Right lung (tissue), 5 donors: ENCODE data around the gene TTLL11. TPM values are rescaled to one million over a fixed set of nuclear protein-coding genes. Genes with fewer than 3 reads are reported as not detected.

ENCODE experiments used
- DNase-seq, 2 donors: peaks; one replicate each; pipeline ENCODE4 v3.0.0-alpha.2; 2013
- polyA plus RNA-seq, 5 donors: library from polyadenylated mRNA; unstranded; fragments of 120-200 nt; gene quantifications; one replicate each; pipeline versions ENCODE4 v1.2.1 to v1.2.3, GENCODE V29; 2013; ENCODE audit warnings: inconsistent platforms in 1 of 5, low replicate concordance in 1 of 5; ENCODE audit not compliant: insufficient read length in 5 of 5, insufficient read depth in 1 of 5

TTLL11 gene
- polyA plus RNA-seq, 5 donors, result 8.3 to 11.7 (median 10.0) TPM

DNA sequence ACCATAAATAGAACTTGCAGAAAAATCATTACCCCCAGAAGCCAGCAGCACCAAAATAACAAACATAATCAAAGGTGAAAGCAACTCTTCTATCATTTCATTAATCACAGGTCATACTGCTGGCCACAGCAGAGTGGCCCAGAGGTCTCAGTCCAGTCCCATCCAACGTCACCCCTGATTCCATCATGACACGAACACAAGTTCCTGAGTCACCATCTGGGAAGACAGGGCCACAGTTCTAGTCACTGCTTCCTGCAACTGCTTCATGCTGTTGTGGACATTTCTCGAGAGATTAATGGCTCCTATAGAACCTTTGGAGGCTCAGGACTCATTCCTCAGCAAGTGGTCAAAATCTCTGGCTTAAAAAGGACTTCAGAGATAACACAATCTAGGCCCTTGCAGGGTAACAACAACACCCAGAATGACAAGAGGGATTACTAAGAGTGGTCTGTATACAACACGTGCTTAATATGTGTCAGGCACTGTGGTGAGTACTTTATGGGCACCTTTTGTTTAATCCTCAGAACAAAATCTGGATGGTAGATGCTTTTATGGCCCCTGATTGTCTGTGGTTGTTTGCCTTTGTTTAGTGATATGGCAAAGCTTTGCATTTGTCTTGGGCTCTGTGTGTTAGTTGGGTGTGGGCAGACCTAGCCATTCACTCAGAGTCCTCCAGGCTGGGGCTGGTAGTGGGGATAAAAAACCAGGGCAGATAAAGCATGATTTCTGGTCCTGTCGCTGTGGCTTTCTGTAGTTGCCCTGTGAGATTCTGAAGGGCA, 257.3 kb downstream of the TTLL11 start:
- DNase-seq, result no peak

DNA sequence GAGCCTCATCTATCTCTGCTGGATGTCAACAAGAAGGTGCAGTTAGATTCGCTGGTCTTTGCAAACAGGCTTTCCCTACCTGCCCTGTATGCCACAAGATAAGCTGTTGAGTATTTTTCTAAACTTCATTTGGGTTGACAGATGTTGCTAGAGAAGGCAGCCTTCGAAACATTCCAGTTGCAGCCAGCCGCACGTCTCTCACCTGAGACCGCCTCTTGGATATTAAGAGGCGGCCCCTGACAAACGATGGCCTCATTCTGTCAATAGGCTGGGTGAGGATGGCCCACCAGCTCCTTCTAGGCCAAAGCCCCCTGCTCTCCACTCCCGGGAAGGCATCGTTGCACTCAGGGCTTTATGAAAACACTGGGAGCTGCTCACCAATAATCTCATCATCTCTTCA, 260.0 kb downstream of the TTLL11 start:
- DNase-seq, result no peak

DNA sequence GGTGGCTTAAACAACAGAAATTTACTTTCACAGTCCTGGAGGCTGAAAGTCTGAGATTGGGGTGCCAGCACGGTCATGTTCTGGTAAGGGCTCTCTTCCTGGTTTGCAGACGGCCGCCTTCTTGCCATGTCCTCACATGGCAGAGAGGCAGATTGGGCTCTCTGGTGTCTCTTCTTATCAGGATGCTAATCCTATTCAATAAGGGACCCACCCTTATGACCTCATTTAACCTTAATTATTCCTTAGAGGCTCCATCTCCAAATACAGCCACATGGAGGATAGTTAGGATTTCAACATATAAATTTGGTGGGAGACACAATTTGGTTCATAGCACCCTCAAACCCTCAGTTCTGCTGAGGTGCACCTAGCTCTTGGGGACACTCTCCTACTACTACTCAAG, 261.2 kb downstream of the TTLL11 start:
- DNase-seq, result no peak

DNA sequence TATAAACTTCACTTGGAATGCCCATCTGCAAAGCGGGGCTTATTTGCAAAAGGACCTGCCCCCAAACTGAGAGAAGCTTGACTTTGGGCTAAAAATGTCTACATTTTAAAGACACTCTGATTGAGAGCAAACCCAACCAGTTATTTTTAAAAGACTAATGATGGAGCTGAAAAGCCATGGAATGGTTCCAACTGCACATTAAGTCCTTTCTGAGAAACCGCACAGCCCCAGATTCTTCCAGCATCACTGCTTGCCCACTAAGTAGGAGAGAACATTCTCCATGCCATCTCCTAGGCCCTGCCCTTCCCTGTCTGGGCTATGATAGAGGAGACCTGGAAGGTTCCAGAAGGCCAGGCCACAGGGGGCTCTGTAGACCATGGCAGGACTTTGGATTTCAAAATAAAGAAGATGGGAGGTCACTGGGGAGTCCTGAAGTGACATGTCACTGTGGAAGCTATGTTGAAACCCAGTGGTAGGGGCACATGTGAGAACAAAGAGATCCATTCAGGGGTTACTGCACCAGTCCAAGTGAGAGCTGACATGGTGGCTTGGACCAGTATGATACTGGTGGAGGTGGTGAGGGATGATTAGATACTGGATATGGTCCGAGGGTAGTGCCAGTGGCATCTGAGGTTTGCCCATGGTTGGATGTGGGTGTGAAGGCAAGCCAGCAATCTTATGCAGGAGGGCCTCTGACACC, 262.5 kb downstream of the TTLL11 start:
- DNase-seq, result no peak

DNA sequence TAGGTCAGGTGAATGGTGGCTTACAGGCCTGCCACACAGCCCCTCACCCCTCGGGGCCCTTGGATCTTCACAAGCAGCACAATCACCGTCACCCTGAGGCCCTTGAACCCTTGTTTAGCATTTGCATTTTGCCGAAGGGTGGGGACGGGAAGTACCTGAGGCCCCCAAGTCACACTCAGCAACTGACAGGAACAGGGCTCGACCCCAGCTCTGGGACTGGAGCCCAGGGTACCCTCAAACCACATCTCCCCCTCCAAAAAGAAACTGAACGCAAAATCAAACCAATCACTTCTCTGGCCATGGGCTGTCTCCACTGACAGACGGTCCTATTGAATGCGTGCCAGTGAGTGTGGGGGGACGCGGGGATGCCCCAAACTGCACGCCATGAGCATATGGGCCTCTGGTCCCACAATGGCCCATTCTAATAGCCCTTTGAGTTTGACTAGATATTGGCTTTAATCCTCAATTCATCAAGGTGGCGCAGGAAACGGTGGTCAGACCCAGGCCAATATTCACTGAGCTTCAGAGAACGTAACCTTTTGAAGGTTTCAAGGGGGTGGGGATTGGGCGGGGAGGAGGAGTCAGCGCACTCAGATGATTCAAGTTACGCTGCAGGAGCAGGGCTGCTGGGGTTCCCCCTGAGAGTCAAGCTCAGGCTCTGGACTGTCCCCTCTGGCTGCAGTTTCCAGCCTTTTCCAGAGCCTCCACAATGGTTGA, 265.7 kb downstream of the TTLL11 start:
- no peak for DNase-seq

DNA sequence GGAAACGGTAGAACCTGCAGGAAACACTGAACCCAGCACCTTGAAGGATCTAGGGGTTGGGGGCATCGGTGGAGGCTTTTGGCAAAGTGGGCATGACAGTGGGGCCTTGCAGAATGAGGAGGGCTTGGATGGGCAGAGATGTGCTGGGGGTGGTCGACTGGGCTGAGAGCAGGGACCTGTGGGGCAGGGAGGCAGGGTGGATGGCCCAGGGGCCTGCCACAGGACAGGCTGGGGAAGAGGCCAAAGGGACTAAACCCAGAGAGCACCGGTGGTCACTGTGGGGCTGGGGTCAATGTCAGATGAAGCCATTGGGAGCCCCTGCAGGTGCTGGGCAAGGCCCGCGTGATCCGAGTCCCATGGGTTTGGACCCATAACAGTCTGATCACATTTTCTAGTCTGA, 266.4 kb downstream of the TTLL11 start:
- no peak for DNase-seq

DNA sequence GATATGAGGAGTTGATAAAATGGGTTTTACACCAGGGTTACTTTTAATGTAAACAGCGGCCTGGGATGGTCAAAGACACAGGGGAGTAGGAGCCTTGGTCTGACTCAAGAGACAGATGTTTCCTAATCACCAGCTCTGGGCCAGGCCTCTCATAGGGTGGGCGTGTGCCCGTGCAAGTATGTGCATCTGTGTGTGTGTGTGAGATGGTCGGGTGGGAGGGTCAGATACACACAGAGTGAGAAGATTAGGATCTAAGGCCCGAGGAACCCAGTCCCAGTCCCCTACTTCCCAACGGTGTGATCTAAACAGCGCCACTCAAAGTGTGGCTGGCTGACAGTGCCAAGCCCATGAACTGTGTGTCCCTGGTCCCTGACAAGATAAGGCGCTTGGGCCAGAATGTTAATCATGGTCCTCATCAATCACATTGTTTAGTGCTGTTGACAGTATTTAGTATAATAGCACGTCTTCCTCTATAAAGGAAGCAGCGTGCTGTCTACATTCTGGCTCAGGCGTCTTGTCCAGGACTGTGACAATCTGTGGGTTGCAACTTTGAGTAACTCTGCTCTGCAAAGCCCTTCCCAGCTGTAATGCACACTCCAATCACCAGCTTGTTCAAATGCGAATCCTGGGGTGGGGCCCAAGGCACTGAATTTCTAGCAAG, 267.9 kb downstream of the TTLL11 start:
- DNase-seq, result no peak

DNA sequence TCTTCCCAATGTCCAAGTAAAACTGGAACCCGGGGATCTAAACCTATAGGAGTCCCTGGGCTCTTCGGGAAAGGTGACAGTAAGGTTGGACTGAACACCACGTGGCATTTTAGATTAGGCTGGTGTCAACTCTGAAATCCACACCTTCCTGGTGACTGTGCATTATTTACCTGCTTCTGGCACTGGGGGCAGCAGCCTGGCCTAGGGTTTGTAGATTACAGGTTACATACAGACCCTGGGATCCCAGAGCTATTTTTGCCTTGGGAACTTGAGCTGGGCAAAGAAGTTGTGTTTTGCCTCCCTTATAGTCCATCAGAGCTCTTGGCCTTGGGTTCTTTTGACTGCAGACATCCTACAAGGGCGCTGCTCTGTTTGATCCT, 268.5 kb downstream of the TTLL11 start:
- DNase-seq, result no peak

DNA sequence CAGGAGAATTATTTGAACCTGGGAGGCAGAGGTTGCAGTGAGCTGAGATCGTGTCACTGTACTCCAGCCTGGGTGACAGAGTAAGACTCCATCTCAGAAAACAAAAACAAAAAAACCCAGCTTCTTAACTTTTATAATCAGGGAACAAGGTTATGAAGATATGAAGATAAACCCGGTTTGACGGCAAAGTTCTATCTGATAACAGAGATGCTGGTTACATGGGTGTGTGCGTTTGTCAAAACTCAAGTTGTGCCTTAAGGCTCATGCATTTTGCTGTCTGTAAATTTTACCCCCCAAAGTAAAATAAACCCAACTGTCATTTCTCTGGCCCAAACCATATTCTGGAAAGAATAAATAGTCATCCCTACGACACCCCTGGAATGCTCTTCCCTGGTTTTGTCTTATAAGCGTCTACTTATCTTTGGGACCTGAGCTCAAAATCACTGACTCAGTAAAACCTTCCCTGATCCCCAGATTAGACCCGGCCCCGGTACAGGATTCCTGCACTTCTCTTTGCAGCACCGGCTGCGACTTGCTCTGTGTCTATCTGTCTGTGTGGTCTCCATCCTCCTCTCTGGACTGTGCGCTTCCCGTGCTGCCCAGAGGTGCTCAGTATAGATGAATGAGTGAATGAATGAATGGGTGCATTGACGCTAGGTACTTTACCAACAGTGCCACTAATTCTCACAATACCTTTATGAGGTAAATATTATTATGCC, 269.5 kb downstream of the TTLL11 start:
- no peak for DNase-seq

DNA sequence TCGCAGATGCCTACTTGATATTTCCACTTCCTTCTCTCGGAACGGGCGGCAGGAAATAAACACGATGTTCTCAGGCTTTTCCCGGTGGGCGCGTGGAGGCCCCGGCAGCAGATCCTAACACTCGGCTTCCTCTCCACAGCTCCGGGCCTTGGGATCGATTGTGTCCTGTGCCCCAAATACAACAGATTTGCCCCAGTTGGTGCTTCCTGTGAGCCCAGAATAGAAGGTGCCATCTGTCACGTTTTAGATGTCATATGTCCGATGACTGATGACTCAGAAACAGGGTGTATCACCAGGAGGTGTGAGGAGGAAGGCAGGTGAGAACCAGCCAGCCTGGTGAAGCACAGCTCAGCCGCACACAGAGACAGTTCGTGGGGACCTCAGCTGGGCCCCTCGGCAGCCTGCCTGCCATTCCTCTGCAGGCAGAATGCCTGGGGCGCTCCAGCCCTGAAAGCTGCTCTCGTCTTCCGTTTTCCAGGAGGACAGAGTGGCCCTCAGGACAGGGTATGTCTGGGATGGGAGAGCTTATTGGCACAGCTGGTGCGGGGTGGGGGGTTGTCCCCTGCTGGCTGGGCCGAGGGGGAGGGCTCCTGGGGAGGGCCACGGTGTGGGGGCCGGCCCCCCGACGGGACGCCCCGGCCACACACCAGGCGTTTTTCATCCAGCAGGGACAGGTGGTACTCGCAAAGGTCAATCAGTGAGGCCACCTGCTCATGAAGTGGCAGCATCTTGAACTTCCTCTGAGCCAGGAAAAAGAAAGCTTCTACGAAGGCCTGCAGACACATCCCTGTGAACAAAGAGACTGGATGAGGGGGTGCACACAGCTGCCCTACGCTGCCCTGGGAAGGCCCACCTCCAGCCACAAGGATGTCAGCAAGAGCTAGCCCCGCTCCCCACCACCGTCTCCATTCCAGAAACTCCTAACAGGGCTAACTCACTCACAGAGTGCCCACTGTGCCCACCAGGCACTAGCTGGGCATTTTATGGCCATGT, 270.7 kb downstream of the TTLL11 start:
- no peak for DNase-seq

DNA sequence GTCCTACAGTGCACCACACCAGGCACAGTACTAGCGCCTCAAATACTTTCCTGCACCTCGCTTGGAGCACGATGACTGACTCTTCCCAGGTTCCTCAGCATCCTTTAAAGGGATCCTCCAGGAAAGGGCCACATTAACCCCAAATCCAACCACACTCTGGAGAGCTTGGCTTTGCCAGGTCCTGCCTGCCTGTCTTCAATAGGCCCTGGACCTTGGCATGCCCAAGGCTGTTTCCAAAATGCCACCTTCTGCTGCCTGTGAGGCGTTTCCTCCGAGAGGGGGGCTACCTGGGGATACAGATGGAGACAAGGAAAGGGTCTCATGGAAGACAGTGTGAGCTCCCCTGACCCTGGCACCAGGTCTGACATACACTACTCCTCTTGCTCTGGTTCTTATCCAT, 271.8 kb downstream of the TTLL11 start:
- DNase-seq, result no peak

DNA sequence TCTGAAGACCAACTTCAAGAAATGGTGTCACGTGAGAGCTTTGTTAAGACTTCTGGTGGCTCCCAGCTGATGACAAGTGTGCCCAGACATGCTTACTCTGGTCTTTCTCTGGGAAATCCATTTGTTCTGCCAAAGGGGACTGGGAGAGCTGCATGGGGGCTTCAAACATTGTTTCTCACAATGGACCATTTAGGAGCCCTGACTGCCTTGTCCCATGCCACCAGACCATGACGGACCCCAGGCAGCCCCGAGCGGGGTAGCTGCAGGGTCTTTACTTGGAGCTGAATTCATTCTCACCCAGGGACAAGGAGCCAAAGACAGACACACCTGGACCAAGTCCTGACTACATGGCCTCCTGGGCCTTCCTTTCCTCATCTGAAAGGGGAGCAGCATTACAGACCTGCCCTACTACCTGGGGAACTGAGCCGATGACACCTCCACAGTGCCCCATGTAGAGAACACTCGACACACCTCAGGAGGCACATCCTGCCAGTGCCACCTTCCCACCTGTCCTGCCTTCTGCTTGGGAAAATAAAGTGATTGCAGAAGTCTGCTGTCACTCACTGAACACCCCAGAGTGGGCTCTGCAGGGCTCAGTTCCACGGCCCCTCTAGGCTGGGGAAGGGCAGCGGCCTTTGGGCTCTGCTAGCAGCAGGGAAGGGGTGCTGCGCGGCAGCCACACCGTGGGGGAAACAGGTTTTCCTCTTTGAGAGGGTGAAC, 272.7 kb downstream of the TTLL11 start:
- DNase-seq, result no peak

DNA sequence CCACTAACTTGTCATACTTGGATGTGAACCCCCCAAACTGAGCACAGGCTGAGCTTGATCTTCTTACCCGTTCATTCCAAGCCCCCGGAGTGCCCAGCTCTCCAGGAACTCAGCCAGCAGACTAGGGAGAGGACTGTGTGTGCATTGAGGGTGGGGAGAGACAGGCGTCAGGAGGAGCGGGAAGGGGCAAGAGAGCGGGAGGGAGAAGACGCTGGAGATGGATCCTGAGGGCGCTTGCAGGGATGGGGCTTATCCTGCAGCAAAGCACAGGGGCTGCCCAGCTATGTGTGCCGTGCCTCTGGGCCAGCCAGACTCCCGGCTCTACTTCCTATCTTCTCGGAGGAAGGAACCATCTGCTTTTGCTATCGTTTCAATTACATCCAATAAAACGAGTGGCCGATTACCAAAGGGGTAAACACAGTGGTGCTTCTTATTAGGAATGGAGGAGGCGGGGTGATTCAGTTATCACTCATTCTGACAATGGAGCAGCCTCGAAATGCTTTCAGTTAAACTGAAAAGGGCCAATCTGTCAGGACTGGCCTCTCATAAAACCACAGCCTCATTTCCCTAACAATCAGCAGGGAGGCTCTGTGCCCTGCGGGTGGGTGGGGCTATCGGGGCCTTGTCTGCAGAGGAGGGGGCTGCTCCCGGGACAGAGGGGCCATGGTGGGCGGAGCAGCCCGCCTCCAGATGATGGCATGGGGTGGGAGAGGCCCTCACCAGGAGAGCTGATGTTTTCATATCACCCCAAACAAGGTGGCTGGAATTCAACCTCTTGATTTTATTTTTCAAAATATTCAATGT, 273.5 kb downstream of the TTLL11 start:
- DNase-seq, result peak in 1 of 2 donors; percentile 31

DNA sequence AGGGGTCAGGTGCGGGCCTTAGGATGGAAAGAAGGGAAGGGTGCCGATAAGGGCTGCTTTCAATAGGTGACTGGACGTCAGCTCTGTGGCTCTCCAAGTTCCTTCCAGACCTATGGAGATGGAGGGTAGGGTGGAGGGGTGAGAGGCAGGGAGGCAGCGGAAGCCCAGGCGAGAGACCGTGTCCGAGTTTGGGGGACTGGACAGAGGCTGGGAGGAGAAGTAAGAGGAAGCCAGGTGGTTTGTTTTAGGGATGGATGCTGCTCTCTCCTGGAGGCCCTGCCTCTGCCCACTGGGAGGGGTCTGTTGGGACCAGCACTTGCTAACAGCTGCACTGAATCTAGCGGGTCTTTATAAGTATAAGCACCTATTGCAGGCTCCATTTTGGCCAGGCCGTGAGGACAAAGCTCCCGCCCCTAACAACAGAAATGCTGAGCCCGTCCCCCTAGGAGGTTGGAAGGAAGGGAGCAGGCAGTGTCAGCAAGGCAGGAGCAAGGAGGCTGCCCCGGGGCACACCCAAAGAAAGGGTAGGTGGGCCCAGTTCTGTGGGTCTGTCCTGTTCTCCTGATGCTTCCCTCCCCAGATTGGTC, 274.2 kb downstream of the TTLL11 start:
- no peak for DNase-seq

DNA sequence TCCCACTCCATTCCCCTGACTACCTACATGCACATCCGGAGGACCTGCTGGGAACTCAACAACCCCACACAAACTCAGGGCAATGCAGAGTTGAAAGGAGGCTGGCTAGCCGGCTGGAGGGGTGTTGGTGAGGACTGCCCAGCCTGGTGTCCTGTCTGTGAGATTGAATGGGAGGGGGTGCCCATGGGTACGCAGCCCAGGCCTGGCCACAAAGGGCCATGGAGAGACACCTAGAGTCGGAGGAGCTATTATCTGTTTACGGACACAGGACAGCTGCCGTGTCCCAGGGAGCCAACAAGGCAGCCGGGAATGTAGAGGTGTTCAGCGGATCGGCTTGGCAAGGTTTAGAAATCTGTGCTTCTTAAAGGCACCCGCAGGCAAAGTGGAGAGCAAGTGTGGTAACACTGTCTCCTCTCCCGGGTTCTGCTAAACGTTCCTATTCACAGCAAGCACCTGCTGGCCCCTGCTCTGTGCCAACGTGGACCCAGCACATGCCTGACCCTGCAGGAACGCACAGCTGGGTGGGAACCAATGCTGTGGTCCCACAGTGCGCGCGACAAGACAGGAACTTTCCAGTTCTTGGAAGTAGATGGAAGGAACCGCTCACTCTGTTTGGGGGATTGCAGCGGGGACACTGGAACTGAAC, 275.0 kb downstream of the TTLL11 start:
- no peak for DNase-seq

DNA sequence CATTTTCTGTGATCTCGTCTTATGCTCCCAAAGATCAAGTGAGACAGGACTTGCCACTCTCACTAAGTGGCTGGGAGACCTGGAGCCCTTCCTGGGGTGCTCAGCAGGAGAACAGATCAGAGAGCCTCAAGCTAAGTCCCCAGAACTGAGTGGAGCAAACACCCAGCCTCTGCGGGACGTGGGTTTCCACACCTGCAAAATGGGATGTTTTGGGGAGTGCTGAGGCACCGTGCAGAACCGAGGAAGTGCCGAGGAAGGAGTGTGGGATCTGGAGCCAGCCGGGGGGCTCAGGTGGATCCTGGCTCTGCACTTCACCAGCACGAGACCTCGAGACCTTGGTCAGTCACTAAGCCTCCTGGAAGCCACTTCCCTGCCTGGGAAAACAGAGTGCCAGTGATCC, 275.6 kb downstream of the TTLL11 start:
- DNase-seq, result no peak

DNA sequence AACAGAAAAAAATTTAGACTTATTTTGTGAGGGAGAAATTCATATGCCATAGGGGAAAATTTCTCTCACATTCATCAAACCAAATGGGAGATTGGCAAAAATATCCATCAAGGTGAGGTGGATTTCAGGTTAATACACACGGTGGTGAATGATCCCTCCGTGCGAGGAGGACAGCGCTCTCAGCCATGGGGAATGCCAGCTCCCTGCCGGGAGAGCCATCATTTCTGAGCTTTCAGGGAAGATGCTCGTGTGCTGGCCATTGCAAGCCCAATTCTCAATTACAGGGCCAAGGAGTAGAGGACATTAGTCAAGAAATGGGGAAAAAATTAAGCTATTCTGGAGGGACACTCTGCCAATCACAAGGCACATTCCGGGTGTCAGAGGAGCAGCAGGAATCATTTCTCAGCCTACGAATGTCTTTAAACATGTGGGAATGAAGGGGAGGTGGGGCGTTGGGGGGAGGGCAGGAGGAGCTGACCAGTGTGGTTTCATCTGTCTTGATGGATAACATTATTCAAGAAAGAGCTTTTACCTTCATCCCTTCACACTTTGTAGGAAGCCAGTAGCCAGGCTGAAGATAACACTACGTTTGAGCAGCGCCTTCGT, 276.2 kb downstream of the TTLL11 start:
- DNase-seq, result no peak

DNA sequence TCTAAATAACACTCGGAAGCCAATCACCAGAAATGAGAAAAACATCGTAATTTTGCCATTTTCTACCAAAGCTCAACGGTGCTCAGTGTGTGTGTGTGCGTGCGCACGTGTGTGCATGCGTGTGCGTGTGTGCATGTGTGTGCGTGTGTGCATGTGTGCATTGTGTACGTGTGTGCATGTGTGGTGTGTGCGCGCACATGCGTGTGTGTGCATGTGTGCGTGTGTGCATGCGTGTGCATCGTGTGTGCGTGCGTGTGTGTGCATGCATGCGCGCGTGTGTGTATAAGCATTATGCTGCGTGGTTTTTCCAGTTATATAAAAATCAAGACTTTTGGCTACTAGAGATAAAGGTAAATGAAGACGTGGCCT, 276.7 kb downstream of the TTLL11 start:
- no peak for DNase-seq
